Suprapubic skin (tissue), 3 donors: ENCODE data around the gene CEP350.

ENCODE experiments used
- POLR2A ChIP-seq, 2 donors: fragments of 450-650 bp; IDR thresholded peaks; one replicate each; pipeline ENCODE4 v1.6.1; 2017; ENCODE audit warnings: antibody characterized with exemption in 2 of 2, mild to moderate bottlenecking in 2 of 2, moderate library complexity in 2 of 2
- TF ChIP-seq, protein P1 (sequence below), 2 donors: fragments of 200-600 bp in 1 of 2; fragments of 450-650 bp in 1 of 2; sonication (generic) in 1 of 2; IDR thresholded peaks; one replicate each; pipeline ENCODE4 v1.5.1; 2016 to 2019; ENCODE audit warnings: antibody characterized with exemption in 2 of 2, mild to moderate bottlenecking in 1 of 2, moderate library complexity in 1 of 2

DNA sequence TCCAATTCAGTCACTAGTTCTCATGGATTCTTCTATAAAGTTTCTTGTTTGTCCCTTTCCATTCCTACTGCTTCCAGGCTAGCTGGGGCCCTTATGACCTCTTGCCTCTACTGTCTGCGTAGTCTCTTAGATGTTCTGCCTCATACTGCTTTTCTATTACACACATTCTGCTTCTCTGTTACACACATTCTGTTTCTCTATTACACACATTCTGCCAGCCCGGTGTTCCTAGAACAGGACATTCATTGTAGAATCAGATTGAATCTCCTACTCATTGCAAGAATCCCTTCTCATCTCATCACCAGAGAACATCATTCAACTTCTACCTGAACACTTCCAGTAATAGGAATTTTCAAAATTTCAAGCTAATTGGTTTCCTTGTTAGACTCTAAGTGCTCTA is 130.7 kb downstream of the CEP350 start:
- TF ChIP-seq POLR2A (IDR thresholded peaks at IDR 0.05) = no peak
- TF ChIP-seq, protein P1, sequence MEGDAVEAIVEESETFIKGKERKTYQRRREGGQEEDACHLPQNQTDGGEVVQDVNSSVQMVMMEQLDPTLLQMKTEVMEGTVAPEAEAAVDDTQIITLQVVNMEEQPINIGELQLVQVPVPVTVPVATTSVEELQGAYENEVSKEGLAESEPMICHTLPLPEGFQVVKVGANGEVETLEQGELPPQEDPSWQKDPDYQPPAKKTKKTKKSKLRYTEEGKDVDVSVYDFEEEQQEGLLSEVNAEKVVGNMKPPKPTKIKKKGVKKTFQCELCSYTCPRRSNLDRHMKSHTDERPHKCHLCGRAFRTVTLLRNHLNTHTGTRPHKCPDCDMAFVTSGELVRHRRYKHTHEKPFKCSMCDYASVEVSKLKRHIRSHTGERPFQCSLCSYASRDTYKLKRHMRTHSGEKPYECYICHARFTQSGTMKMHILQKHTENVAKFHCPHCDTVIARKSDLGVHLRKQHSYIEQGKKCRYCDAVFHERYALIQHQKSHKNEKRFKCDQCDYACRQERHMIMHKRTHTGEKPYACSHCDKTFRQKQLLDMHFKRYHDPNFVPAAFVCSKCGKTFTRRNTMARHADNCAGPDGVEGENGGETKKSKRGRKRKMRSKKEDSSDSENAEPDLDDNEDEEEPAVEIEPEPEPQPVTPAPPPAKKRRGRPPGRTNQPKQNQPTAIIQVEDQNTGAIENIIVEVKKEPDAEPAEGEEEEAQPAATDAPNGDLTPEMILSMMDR (IDR thresholded peaks at IDR 0.05) = no peak
